Stimulated activated CD4-positive, alpha-beta T cell treated with anti-CD3 and anti-CD28 coated beads, Interleukin-15, amount 100 ng/mL, for 1 hour (primary cell): ENCODE results near the gene TEX54.
"Not testable (repeated sequence)": the region's sequence is repeated elsewhere in the genome, so short reads cannot be mapped to it uniquely, and the experiment has no call there.

Experiments used
- DNase-seq, 2 donors: peaks; one replicate each; pipeline ENCODE4 v3.0.0-alpha.2; 2020; ENCODE audit warnings: low read depth in 1 of 2, low spot score in 1 of 2

The TEX54 gene

DNA sequence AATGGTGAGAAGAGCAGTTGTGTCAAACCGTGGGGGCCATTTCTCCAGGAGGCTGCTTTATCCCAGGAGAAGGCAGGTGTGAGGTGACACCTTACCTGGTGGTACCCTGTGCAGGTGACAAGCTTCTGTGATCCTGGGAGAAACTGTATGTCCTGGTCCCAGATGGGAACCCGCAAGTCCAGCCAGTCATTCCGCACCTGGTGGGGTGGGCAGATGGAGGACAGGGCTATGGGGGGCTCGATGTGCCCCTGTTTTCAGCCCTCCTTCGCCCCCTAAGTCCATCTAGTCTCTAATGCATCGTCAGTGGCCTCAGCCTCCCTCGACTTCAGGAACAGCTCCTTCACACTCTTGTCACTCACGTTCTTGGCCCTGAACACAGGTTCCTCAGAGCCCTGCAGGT, 2.7 kb upstream of the TEX54 start:
- DNase-seq = no peak

DNA sequence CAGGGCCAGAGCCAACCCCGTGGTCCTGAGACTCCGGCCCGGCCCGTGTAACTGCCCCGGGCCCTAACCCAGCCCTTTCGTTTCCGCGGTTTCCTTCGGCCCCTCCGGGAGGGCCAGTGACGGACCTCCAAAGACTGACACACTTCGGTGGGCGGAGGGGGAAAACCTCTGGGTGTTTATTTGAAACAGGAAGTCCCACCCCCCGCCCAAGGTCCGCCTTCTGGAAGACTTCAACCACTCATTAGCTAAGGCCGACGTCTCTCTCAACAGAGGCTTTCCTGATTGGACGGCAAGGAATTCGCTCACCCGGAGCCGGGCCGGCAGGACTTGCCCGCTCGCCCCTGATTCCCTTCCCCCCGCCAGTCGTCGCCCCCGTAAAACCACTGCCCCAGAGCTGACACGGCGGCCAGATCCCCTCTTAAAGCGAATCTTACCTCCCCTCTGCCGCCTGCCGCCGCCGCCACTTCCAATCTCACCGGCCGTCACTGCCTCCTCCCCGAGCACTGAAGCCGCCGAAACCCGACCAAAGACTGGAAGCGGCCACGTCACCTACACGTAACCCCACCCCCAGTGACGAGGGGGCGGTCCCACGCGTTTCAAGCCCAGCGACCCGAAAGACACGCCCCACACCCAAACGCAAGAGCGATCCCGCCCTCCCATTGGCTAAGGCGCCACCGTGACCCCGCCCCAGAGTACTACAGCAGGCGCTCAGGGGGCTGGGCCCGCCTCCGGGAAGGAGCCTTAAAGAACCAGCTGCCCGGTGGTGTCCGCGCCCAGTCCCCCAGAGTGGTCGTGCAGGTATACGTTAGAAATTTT, 913 bp downstream of the TEX54 start, which contains the start of gene STX5:
TSS of gene STX5 (minus strand) at position 532 of the 816 bp plus-strand sequence. CDS start 808 bp downstream, outside the sequence.
- DNase-seq = peak; percentile 99

DNA sequence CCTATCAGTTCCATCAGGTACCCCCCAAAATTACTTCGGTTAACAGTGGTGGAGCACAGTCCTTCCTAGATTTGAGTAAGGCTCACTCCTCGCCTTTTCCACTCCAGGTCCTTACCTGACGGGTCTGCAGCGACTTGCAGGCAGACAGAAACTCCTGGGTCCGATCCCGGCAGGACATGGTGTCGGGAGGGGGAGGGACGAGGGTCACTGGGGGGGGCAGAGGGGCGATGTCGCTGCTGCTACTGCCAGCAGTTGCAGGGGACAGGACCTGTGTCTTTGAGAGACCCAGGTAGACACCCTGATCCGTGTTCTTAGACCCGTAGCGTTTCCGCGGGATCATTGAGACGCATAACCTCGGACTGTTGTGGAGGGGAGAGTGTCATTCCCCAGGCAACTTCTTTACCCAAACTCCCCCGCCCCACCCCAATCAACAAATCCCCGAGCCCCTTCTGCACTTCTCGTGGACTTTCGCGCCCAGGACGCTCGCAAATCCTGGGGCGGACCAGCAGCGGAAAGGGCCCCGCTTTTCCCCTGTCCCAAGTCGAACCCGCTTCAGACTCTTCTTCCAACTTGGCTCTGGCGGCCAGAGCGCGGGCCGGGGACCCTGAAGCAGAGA, 1.6 kb downstream of the TEX54 start:
- no peak for DNase-seq

DNA sequence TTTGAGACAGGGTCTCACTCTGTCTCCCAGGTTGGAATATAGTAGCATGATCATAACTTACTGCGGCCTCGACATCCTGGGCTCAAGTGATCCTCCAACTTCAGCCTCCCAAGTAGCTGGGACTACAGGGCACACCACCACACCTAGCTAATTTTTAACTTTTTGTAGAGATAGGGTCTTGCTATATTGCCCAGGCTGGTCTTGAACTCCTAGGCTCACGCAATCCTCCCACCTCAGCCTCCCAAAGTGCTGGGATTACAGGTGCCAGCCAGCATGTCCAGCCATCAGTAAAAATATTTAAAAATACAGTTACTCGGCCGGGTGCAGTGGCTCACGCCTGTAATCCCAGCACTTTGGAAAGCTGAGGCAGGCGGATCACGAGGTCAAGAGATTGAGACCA, 4.5 kb downstream of the TEX54 start:
- not testable (repeated sequence) for DNase-seq

DNA sequence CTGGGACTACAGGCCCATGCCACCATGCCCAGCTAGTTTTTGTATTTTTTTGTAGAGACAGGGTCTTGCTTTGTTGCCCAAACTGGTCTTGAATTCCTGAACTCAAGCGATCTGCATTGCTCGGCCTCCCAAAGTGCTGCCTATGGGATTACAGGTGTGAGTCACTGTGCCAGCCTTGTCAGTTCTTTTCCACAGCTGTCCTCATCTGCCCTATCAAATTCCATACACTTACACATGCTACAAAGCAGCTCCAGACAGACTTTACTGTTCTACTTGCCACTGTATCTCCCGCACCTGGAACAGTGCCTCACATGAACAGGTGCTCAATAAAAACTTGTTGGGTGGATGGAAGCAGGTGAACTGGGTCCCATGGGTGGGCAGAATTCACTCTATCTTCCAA, 9.0 kb downstream of the TEX54 start:
- DNase-seq = no peak

DNA sequence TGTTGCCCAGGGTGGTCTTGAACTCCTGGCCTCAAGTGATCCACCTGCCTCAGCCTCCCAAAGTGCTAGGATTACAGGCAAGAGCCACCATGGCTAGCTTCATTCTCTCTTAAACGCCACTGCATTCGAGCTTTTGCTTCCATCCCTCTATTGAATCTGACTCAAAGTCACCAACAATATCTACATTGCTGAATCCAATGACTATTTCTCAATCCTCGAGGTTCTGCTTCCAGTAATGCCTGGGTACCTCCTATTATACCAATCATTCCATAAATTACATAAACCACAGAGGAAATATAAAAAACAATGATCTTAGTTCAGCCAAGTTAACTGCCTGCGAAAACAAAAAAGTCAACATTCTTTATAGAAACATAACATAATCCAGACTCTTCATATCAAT, 15.5 kb downstream of the TEX54 start:
- no peak for DNase-seq

DNA sequence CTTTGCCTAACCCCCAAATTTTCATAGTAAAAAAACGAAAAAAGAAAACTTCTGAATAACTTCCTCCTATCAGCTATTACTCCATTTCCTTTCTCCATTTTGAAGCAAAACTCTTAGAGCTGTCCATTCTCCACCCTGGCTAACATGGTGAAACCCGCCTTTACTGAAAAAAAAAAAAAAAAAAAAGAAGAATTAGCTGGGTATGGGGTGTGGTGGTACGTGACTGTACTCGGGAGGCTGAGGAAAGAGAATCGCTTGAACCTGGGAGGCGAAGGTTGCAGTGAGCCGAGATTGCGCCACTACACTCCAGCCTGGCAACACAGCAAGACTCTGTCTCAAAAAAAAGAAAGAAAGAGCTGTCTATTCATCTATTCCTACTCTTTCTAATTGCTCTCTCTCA, 16.1 kb downstream of the TEX54 start:
- no peak for DNase-seq

DNA sequence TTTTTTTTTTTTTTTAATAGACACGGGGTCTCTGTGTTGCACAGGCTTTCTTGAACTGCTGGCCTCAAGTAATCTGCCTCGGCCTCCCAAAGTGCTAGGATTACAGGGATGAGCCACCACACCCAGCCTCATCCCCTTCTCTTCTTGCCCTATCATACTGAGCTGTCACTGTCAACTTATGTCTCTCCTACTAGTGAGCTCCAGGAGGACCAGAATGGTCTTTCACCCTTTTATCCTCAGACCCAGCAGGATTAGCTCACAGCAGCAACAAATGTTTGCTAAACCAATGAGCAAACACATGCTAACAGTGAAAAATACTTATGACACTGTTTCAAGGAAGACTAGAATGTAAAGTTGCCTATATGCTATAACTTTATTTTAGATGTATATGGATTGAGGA, 21.0 kb downstream of the TEX54 start:
- no peak for DNase-seq

DNA sequence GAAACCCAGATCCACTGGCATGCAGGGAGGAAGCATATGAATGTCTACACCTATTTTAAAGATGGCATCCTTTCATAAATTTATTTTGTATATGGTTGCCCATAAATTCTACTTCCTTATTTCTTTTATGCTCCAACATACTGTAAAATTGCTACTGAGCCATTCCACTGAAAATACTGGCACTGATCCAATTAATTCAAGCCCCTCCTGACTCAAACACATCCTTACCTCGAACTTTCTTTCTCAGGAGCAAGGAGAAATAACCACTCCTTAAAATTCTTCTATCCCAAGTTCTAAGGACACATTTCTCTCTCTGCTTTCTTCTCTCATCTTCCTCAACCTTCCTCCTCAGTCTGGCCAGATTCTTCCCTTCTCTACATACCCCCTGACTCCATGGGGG, 21.9 kb downstream of the TEX54 start:
- DNase-seq = no peak

DNA sequence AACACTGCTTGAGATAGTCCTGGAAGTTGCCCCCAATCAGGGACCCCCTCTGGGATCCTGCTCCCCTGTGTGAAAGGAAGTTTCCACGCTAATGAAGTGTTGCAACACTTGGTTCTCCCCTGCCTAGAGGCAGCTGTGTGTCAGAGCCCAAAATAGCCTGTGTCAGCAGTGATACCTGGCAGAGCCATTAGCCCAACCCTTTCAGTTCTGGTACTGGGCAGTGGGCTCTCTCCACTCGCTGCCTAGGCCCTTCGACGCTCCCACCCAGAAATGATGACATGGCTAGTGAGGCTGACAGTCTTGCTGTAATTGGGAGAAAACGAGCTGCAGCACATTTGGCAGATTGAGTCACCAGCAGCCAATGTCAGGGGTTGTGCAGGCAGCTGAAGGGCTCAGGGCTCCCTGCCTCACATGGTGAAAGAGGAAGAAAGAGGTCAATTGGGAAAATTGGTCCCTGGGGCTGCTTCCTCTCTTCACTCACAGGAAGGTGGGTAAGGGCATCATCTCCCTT, 26.0 kb downstream of the TEX54 start:
- no peak for DNase-seq

DNA sequence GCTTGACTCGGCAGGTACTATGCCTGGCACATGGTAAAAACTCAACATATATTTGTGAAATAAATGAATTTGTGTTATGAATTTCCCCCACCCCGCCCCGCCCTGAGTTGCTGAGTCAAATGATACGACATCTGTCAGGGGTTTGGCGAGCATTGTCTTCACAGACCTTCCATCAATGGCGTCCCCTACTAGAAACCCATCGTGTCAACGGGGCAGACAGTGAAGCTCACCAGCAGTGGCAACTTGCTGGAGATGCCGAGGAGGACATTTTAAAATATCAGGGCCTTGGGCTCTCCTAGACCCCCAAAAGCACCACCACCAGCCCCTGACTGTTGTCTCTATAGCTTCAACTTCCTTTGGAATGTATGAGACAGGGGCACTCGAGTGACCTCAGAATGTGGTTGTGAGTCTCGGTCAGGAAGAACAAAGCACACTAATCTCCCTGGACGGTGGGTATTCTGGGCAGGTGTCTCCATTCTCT, 26.6 kb downstream of the TEX54 start:
- DNase-seq = no peak

DNA sequence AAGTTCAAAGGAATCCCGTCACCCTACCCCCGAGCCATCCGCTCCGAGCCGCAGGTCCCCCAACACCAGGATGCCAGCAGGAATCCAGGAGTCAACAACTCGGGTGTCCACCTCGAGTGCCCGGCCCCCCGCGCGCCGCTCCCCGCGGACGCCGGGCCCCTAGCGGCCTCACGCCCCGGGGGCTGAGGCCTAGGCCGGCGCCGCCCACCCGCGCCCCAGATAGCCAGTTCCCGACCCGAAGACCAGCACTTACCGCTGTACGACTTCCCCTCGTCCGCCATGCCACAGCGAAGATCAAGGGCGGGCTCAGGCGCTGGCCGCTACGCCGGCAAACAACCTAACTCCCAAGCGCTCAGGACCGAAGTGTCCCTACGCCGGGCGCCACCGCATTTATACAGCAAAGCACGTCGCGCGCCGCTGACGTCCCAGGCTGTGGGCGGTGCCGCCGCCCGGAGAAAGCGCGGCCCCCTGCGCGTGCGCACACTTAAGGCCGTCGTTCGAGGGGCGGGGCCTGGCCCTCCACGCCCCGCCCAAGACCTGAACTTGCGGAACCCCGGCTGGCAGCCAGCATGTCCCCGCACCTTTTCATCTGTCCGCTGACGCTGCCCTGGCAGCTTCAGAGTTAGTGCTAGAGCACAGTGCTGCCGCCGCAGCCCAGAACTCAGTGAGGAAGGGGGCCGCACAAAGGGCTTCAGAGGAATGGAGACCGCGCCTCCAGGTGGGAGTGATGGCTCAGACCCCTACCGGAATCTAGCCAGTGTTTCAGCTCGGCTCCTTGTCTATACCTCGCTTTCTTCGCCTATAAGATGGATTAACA, 27.4 kb downstream of the TEX54 start, which contains the start of gene NXF1:
TSS of gene NXF1 (minus strand) at position 365 of the 817 bp plus-strand sequence. CDS start at position 281, 84 bp downstream.
- DNase-seq = peak; percentile 96

DNA sequence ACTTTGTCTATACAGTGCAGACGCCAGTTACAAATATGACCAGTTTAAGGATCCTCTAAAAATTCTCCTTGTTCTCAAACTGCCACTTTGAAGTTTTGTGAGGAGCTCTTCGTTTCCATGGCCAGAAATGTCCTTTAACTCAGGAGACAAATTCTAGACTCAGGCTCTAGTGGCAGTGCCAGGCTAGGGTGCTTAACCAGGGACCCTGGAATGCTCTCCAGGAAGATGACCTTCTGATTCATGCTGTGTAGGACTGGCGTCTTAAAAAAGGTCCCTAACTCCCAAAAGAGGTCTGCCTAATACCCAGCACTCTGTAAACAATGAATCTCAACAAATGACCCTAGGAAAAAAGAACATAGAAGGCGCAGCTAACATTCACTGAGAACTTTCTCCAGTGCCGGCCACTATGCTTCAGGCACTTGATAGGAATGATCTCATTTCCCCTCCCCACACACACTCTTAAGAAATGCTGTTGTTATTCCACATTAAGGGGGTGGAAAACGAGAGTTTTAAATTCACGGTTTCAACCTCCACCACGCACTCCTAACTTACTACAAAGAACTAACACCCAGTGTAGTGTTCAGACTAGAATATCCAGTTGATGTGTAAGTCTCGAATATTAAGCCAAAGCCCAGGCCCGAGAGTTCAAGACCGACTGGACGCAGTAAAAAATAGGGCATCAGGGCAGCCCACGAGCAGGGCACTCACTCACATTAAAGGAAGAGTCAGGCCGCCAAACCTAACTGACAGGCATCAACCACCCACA, 28.1 kb downstream of the TEX54 start:
- DNase-seq = no peak

DNA sequence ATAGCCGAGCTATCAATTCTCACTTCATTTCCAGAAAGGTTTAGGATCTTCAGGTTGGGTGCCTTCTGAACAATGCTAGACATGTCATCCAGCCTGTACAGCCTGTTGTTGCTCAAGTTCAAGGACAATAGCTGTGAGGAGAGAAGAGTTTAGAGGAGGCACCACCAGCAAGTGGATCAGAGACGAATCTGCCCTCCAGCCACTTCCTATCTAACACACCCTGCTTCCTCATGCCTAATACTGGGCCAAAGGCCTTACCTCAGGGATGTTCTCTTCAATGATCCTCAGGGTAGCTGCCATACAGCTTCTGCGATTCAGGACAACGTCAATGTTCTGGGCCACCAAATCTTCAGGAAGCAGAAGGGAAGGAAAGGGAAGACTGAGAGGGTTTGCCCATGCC, 31.6 kb downstream of the TEX54 start:
- no peak for DNase-seq

DNA sequence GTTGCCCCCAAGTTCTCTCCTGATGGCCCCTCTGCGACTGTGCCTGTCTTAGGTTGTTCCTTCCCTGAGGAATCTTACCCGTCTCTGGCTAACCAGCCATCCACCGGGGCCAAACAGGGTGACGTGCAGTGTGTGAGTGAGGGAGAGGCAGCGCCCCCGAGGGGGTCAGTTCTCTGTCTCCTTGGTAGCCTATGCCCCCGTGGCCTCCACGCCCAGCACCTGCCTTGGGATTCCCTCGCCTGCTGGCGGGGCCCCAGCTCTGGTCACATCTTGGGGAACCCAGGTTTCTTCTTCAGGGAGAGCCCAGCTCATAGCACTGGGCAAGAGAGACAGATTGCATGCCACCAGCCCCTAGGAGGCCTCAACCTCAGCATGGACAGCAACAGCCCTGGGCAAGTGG, 33.2 kb downstream of the TEX54 start:
- no peak for DNase-seq

DNA sequence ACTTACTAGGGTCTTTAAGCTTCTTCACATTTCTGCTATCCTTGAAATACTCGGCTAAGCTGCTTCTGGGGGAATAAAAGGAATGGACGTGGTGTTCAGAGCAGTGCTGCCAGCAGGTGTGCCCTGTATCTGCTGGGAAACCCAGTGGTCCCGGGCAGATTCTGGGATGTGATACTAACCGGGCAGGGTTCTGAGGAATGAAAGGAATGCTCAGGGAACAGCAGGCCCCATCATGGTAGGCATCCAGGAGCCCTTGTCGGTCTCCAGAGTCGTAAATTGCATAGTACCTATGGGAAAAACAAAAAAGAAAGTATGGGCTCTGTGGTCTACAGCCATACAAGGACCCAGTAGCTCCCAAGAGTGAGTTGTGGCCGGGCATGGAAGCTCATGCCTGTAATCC, 36.4 kb downstream of the TEX54 start:
- DNase-seq = no peak

DNA sequence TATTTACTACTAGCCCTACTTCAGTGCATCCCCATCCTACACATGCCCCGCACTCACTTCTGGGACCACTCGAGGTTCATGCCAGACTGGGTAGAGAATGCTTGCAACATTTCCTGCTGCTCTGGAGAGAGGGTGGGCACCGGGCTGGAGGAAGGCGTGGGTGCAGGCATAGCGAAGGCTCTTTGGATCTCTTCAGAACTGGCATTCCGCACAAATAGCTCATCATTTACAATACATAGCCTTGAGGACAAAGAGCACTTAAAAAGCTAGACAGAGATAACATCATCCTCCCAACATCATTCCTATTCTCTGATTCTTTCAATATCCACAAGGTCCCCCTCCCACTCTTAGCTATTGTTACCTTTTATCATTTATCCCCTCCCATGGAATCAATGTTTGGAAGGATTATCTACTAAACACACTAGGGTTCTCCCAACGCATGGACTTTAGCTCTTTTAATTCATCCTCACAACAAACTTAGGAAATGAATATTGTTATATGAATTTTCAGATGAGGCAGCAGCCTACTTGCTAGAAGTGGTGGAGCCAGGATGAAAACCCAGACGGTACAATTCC, 38.4 kb downstream of the TEX54 start:
- no peak for DNase-seq

DNA sequence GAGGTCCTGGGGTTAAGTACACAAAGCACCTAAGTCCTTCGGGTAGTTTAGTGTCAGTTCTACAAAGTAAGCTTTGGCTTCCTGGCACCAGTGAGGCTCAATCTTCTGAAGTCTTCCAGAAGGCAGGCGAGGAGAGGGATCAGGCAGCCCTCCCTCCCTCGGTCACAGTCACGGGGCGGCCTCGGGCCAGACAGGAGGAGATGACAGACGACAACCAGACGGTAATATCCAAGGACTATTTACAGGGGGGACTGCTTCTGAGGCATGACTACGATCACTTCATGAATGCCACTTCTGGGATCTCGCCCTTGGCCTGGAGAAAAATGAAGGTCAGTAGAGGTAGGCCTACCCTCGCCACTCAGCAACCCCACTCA, 40.5 kb downstream of the TEX54 start:
- no peak for DNase-seq

DNA sequence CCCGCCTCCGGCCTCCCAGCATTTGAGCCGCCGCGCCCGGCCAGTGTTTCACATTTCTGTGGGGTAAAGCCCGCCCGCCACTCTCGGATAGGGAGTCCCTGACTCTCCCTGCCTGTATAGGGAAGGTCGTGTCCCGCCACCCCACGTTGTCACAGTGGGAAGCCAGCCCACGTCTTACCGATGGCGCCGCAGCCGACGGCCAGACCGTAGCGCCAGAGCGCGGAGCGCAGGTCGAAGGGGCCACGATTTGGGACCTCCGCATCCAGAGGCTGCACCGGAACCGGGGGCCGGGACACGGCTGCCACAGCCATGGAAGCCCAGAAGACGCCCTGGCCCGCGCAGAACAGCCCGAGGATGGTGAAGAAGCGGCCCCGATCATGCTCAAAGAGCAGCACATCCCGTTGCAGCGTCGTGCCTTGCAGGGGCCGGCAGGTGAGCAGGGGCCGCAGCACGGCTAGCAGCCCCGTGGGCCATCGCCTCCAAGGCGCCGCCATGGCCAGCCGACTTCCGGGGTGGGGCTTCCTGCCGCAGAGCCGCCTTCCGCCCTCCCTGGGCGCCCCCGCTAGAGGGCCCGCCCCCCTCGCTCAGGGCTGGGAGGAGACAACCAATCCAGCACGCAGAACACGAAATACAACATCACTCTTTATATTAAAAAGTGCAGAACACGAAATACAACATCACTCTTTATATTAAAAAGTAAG, 41.0 kb downstream of the TEX54 start, which contains the start of gene TMEM223:
TSS of gene TMEM223 (minus strand) at position 506 of the 701 bp plus-strand sequence. CDS start at position 494, 12 bp downstream.
- peak; percentile 80 to 89 for DNase-seq

DNA sequence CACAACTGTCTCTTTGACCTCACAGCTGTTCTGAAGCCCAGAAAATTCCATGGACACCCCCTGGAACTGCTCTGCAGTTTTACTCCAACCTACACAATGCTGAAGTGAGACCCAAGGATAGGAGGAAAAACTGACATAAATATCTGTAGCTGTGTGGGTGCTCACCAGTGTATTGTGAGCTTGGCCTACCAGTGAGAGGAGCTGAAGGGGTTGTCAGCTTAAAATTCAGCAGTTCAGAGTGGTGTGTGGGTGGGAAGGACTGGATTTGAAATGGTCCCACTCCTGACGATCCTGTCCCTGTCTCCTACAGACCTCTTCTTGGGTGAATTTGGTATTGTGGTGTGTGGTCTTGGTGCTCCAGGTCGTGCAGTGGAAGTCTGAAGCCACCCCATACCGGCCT, 43.1 kb downstream of the TEX54 start:
- no peak for DNase-seq
